Stimulated activated naive CD8-positive, alpha-beta T cell treated with anti-CD3 and anti-CD28 coated beads, Interleukin-15, Interleukin-2, amounts not matched to agents 100 ng/mL and 50 ng/mL, for 24 hours (primary cell): ENCODE results near the gene MRPL49.

ENCODE experiments used
- H3K27ac Mint-ChIP-seq: one replicate; pipeline ENCODE4 v1.8.0; 2021; ENCODE audit warnings: mild to moderate bottlenecking, mixed read lengths
- H3K27me3 Mint-ChIP-seq: one replicate; pipeline ENCODE4 v1.8.0; 2021; ENCODE audit warnings: mixed read lengths
- H3K36me3 Mint-ChIP-seq: one replicate; pipeline ENCODE4 v1.8.0; 2021; ENCODE audit warnings: low read depth, mixed read lengths
- H3K4me1 Mint-ChIP-seq: one replicate; pipeline ENCODE4 v1.8.0; 2021; ENCODE audit warnings: low read depth, mixed read lengths
- H3K4me3 Mint-ChIP-seq: one replicate; pipeline ENCODE4 v1.8.0; 2021; ENCODE audit warnings: mild to moderate bottlenecking, mixed read lengths
- H3K9me3 Mint-ChIP-seq: one replicate; pipeline ENCODE4 v1.8.0; 2021; ENCODE audit warnings: mixed read lengths

Gene MRPL49

GRCh38 chr11:65119670-65119995 is 2.5 kb upstream of the MRPL49 start:
- H3K9me3 Mint-ChIP-seq: no peaks in the 10 kb centered on the region
- H3K4me1 Mint-ChIP-seq: peaks cover 77% of the 10 kb centered on the region
- no peaks in the 10 kb centered on the region for H3K27me3 Mint-ChIP-seq
- H3K4me3 Mint-ChIP-seq: peak overlapping the region; percentile 100
- H3K27ac Mint-ChIP-seq: peak overlapping the region; percentile 97
- H3K36me3 Mint-ChIP-seq: peaks cover 71% of the 10 kb centered on the region

DNA sequence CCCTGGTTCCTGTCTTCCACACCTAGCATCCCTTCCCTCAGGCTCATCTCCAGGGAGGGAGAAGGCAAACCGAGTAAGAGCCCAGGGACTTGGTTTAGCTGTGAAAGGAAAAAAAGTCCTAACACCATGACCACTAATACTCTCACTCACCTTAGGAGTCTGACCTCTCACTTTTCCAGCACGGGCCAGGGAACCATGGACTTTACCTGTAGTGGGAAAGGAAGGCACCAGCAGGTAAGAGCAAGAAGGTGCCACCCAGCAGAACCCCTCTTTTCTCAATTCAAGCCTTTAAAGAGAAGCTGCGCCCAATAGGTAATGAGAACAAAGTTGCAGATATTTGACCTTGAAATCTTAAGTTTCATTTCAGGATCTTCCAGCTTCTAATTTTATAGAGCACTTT is 1.3 kb upstream of the MRPL49 start:
- peaks cover 71% of the 10 kb centered on the region for H3K4me1 Mint-ChIP-seq
- no peaks in the 10 kb centered on the region for H3K27me3 Mint-ChIP-seq
- H3K4me3 Mint-ChIP-seq: peak overlapping the region; percentile 100
- H3K27ac Mint-ChIP-seq: peak overlapping the region; percentile 97
- H3K9me3 Mint-ChIP-seq: no peaks in the 10 kb centered on the region
- peaks cover 70% of the 10 kb centered on the region for H3K36me3 Mint-ChIP-seq

GRCh38 chr11:65121447-65121864 is 665 bp upstream of the MRPL49 start:
- H3K9me3 Mint-ChIP-seq: no peaks in the 10 kb centered on the region

GRCh38 chr11:65124480-65125196 is 2.5 kb downstream of the MRPL49 start:
- Mint-ChIP-seq H3K4me1 (peaks cover 44% of the 10 kb centered on the region), H3K9me3 (no peaks in the 10 kb centered on the region), H3K27ac (peak overlapping the region; percentile 69), H3K4me3 (peak overlapping the region; percentile 68), H3K27me3 (no peaks in the 10 kb centered on the region), H3K36me3 (peaks cover 55% of the 10 kb centered on the region)

More at GRCh38 chr11:65121447-65121864, 665 bp upstream of the MRPL49 start:
- Mint-ChIP-seq H3K27me3 (no peaks in the 10 kb centered on the region), H3K36me3 (peaks cover 67% of the 10 kb centered on the region), H3K4me3 (peak overlapping the region; percentile 100), H3K27ac (peak overlapping the region; percentile 97), H3K4me1 (peaks cover 65% of the 10 kb centered on the region)

DNA sequence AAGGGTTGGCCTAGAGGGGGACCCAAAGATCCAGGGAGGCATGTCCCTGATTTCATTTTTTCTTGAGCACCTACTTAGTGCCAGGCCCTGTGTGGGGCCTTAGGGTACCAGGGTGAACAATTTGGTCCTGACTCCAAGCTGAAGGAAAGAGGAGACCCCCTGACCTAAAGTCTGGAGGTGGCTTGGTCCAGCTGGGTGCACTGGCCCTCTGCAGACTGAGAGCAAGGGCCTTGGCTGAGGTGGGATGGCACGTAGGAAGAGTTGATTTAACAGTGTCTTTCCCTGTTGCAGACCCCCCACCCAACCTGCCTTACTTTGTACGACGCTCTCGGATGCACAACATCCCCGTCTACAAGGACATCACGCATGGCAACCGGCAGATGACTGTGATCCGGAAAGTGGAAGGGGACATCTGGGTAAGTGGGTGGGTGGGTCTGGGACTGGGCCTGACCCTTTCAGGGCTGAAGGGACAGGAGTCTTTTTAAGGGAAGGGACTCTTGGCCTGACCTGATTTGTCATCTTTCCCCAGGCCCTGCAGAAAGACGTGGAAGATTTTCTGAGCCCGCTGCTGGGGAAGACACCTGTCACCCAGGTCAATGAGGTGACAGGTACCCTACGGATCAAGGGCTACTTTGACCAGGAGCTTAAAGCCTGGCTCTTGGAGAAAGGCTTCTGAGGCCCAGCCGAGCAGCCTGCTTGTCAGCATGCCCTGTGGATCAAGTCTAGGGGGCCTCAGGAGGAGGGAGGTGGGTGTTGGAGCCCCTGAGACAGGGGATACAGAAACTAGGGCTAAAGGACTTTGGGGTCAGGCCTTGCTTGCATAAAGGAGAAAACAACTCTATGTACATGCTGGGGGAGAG is 3.3 kb downstream of the MRPL49 start:
- H3K27ac Mint-ChIP-seq: no peak overlapping the region
- H3K9me3 Mint-ChIP-seq: no peaks in the 10 kb centered on the region
- no peaks in the 10 kb centered on the region for H3K27me3 Mint-ChIP-seq
- peaks cover 38% of the 10 kb centered on the region for H3K4me1 Mint-ChIP-seq
- H3K36me3 Mint-ChIP-seq: peaks cover 47% of the 10 kb centered on the region
- no peak overlapping the region for H3K4me3 Mint-ChIP-seq

GRCh38 chr11:65126624-65127274 is 4.6 kb downstream of the MRPL49 start:
- H3K4me1 Mint-ChIP-seq: peaks cover 33% of the 10 kb centered on the region
- peaks cover 41% of the 10 kb centered on the region for H3K36me3 Mint-ChIP-seq
- no peaks in the 10 kb centered on the region for H3K27me3 Mint-ChIP-seq
- peak overlapping the region; percentile 15 for H3K27ac Mint-ChIP-seq
- no peak overlapping the region for H3K4me3 Mint-ChIP-seq
- H3K9me3 Mint-ChIP-seq: no peaks in the 10 kb centered on the region

DNA sequence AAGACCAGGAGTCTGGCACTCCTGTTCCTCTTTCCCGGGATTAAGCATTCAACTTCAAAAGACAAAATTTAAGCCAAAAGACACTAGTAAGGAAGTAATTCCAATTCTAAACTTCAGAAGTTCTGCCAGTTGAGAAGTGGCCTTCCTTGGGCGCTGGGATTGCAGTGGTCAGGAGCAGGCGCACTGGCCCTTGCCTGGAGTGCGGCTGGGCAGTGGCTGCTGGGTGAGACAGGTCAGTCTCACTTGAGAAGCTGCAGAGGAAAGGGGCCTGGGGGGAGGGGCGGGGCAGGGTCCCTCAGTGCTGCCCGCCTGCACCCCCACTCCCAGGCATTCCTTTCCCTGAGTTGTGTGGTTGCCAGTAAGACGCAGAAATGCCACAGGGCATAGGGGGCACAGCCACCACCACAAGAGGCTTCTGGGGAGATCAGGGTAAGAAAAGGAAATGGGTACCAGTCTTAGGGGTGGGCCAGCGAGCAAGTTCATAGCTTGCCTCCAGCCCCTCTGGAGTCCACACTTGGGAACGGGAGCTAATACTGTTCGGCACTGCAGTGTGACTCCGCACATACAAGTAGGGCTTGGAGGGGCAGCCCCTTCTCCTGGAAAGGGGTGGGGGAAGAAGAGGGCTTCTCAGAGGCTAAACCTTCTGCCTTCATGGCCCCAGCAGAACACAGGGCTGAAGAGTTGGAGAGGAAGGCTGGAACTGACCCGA is 5.5 kb downstream of the MRPL49 start:
- H3K36me3 Mint-ChIP-seq: peaks cover 33% of the 10 kb centered on the region
- no peak overlapping the region for H3K27ac Mint-ChIP-seq
- H3K27me3 Mint-ChIP-seq: no peaks in the 10 kb centered on the region
- H3K9me3 Mint-ChIP-seq: no peaks in the 10 kb centered on the region
- H3K4me1 Mint-ChIP-seq: peaks cover 34% of the 10 kb centered on the region
- H3K4me3 Mint-ChIP-seq: no peak overlapping the region

DNA sequence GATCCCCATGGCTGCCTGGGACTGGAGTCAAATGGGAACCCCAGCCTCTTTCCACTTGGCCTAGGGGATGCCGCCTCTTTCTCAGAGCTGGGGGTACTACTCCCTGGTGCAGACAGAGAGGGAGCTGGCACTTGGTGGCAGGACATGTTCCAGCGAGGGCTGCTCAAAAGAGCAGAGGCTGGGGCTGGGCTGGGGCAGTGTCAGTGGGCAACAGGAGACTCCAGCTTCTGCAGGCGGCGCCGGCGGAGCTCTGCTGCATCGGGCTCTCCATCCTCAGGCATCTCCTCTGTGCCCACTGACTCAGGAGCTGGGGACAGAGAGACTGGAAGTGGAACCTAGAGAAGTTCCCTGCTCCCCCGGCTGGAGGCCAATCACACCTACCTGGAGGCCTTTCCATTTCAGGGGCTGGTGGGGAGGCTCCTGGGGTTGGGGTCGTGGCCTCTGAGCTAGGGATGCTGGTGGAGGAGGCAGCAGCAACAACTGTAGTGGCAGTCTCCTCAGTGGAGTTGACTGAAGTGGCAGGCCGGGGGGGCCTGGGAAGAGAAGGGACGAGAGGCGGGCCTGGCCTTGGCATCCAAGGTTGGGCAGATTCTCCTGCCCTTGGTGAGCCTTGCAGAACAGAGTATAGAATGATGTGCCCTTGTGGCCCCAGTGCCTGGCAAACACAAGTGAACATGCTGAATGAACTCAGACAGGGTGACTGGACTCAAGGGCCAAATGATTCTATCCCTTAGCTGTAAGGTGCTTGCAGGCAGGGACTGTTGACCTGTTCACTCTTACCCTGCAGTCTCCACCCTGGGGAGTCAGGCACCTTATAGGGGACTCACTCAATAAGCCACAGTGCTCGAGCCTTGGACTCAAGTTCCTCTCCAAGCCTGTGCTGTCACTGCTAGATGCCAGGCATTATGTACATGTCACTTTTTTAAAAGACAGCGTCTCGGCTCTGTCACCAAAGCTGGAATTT is 6.3 kb downstream of the MRPL49 start:
- Mint-ChIP-seq H3K9me3 (no peaks in the 10 kb centered on the region), H3K27me3 (no peaks in the 10 kb centered on the region), H3K4me3 (no peak overlapping the region), H3K27ac (no peak overlapping the region), H3K36me3 (peaks cover 33% of the 10 kb centered on the region), H3K4me1 (peaks cover 36% of the 10 kb centered on the region)

DNA sequence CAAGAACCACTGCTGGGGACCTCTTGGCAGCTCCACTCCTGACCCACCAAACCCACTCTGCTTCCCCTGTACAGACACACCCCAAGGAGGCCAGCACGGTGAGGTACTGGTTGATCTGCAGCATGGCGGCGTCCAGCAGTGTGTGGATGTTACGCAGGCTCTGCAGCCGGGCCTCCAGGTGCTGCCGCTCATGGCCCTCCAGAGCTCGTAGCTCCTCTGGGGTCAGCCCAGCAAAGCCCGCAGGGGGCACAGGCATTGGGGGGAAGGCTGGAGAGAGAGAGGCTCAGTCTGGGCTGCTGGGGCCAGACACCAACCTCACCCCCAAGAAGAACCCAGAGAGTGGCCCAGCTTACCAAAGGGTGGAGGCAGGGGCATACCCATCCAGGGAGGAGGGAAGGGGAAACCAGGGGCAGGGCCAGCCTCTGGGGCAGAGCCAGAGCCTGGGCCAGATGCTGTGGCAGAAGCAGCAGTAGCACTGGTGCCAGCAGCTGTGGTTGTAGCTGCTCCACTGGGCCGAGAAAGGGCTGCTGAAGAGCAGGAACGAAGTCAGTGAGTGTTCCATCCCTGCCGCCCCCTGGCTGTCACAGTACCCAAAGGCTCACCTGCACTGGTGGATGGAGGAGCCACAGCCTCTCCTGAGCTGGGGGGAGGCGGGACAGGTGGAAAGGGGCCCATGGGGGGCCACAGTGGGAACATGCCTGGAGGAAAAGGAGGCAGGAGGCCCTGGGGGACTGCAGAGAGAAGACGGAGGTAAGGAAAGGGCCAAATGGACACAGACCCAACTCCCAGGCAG is 7.7 kb downstream of the MRPL49 start:
- Mint-ChIP-seq H3K4me1 (peaks cover 34% of the 10 kb centered on the region), H3K36me3 (peaks cover 26% of the 10 kb centered on the region), H3K27me3 (no peaks in the 10 kb centered on the region), H3K9me3 (no peaks in the 10 kb centered on the region), H3K4me3 (no peak overlapping the region), H3K27ac (no peak overlapping the region)

GRCh38 chr11:65130631-65131416 is 8.7 kb downstream of the MRPL49 start:
- H3K36me3 Mint-ChIP-seq: peaks cover 22% of the 10 kb centered on the region
- no peaks in the 10 kb centered on the region for H3K27me3 Mint-ChIP-seq
- H3K4me3 Mint-ChIP-seq: no peak overlapping the region
- no peaks in the 10 kb centered on the region for H3K9me3 Mint-ChIP-seq
- H3K27ac Mint-ChIP-seq: no peak overlapping the region
- peaks cover 43% of the 10 kb centered on the region for H3K4me1 Mint-ChIP-seq

GRCh38 chr11:65131417-65131776 is 9.3 kb downstream of the MRPL49 start:
- peaks cover 19% of the 10 kb centered on the region for H3K36me3 Mint-ChIP-seq
- H3K27ac Mint-ChIP-seq: no peak overlapping the region
- H3K4me3 Mint-ChIP-seq: no peak overlapping the region
- H3K9me3 Mint-ChIP-seq: no peaks in the 10 kb centered on the region
- peaks cover 49% of the 10 kb centered on the region for H3K4me1 Mint-ChIP-seq
- no peaks in the 10 kb centered on the region for H3K27me3 Mint-ChIP-seq

GRCh38 chr11:65131895-65132237 is 9.7 kb downstream of the MRPL49 start:
- no peak overlapping the region for H3K4me3 Mint-ChIP-seq
- H3K27ac Mint-ChIP-seq: no peak overlapping the region
- H3K4me1 Mint-ChIP-seq: peaks cover 53% of the 10 kb centered on the region
- peaks cover 14% of the 10 kb centered on the region for H3K36me3 Mint-ChIP-seq
- no peaks in the 10 kb centered on the region for H3K9me3 Mint-ChIP-seq
- no peaks in the 10 kb centered on the region for H3K27me3 Mint-ChIP-seq
